ENCODE results near the gene ZC2HC1C. TPM values are rescaled to one million over a fixed set of nuclear protein-coding genes. Genes with fewer than 3 reads are reported as not detected.

The ZC2HC1C gene
- total and polyA plus RNA-seq, 9 of the 15 experiments (the other 6 are each of a cell fraction or from before 2014, with no cell fraction given), result 6.3 to 9.2 (median 7.7) TPM

DNA sequence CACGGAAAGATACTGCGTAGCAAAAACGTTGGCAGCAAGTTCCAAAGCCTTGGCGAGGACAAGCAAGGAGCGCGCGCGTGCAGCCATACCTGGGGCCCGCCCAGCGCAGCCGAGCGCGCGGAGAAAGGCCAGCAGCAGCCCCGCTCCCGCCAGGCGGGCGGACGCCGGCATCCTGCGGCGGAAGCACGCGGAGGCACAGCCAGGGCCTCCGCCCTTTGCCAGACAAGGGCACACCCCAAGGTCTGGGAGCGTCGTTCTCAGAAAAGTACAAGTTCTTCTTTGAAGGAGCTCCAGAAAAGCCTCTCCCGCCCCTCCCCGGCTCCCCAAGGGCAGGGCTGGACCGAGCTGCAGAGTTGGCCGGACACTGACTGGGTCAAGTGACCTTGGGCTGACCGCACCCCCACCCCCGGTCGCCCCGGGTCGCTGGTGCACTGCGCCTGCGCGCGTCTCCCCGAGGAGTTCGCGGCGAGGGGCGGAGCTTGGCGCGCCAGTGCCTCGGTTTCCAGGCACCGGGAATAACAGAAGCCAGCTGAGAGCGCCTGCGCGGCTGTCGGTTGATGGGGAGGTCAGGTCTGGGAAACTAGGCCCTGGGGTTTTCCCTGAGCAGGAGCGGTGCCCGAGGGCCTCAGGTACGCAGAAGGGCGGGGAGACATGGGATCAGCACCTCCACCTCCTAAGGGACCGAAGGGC is at the start of gene ZC2HC1C (continued):
- TF ChIP-seq, protein P1, sequence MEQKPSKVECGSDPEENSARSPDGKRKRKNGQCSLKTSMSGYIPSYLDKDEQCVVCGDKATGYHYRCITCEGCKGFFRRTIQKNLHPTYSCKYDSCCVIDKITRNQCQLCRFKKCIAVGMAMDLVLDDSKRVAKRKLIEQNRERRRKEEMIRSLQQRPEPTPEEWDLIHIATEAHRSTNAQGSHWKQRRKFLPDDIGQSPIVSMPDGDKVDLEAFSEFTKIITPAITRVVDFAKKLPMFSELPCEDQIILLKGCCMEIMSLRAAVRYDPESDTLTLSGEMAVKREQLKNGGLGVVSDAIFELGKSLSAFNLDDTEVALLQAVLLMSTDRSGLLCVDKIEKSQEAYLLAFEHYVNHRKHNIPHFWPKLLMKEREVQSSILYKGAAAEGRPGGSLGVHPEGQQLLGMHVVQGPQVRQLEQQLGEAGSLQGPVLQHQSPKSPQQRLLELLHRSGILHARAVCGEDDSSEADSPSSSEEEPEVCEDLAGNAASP (IDR thresholded peaks at IDR 0.05), result peak; percentile 65
- peak; percentile 99 for TF ChIP-seq NRF1 (conservative IDR thresholded peaks at IDR 0.05 in 1 of 2, IDR thresholded peaks at IDR 0.05 in 1 of 2)
- TF ChIP-seq PRPF4 (IDR thresholded peaks at IDR 0.05; ENCODE audit: insufficient read depth, low read depth, low read length, poor library complexity, severe bottlenecking), result no peak
- TF ChIP-seq ZNF12 (CRISPR knock-in tag; IDR thresholded peaks at IDR 0.05), result no peak
- TF ChIP-seq, protein P2, sequence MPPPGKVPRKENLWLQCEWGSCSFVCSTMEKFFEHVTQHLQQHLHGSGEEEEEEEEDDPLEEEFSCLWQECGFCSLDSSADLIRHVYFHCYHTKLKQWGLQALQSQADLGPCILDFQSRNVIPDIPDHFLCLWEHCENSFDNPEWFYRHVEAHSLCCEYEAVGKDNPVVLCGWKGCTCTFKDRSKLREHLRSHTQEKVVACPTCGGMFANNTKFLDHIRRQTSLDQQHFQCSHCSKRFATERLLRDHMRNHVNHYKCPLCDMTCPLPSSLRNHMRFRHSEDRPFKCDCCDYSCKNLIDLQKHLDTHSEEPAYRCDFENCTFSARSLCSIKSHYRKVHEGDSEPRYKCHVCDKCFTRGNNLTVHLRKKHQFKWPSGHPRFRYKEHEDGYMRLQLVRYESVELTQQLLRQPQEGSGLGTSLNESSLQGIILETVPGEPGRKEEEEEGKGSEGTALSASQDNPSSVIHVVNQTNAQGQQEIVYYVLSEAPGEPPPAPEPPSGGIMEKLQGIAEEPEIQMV (tag; conservative IDR thresholded peaks at IDR 0.05; ENCODE audit: low read depth), result no peak
- no peak for TF ChIP-seq BRCA1 (IDR thresholded peaks at IDR 0.05)
- no peak for TF ChIP-seq BRCA1 (CRISPR knock-in tag; IDR thresholded peaks at IDR 0.05)
- TF ChIP-seq, protein P3, sequence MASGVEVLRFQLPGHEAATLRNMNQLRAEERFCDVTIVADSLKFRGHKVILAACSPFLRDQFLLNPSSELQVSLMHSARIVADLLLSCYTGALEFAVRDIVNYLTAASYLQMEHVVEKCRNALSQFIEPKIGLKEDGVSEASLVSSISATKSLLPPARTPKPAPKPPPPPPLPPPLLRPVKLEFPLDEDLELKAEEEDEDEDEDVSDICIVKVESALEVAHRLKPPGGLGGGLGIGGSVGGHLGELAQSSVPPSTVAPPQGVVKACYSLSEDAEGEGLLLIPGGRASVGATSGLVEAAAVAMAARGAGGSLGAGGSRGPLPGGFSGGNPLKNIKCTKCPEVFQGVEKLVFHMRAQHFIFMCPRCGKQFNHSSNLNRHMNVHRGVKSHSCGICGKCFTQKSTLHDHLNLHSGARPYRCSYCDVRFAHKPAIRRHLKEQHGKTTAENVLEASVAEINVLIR (CRISPR knock-in tag; IDR thresholded peaks at IDR 0.05), result no peak
- TF ChIP-seq SAP30 (IDR thresholded peaks at IDR 0.05; ENCODE audit: borderline replicate concordance, insufficient read depth, low read depth, low read length, poor library complexity, severe bottlenecking), result peak; percentile 33
- no peak for TF ChIP-seq ZNF57 (CRISPR knock-in tag; IDR thresholded peaks at IDR 0.05)
- TF ChIP-seq, protein P4, sequence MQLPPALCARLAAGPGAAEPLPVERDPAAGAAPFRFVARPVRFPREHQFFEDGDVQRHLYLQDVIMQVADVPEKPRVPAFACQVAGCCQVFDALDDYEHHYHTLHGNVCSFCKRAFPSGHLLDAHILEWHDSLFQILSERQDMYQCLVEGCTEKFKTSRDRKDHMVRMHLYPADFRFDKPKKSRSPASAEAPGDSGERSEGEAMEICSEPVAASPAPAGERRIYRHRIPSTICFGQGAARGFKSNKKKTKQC (CRISPR knock-in tag; IDR thresholded peaks at IDR 0.05), result peak; percentile 57; the same call in 1 of the 2 replicates
- TF ChIP-seq, protein P5, sequence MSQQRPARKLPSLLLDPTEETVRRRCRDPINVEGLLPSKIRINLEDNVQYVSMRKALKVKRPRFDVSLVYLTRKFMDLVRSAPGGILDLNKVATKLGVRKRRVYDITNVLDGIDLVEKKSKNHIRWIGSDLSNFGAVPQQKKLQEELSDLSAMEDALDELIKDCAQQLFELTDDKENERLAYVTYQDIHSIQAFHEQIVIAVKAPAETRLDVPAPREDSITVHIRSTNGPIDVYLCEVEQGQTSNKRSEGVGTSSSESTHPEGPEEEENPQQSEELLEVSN (IDR thresholded peaks at IDR 0.05; ENCODE audit: borderline replicate concordance in 1 of 2, extremely low read depth in 1 of 2, insufficient read depth in 1 of 2, insufficient read length in 1 of 2, low read depth in 1 of 2, low read length in 1 of 2, poor library complexity in 1 of 2, severe bottlenecking in 1 of 2), result peak; percentile 92 to 99
- TF ChIP-seq NCOA6 (IDR thresholded peaks at IDR 0.05), result no peak
- no peak for TF ChIP-seq STAT5B (CRISPR knock-in tag; IDR thresholded peaks at IDR 0.05)
- TF ChIP-seq TRIM24 (IDR thresholded peaks at IDR 0.05), result no peak
- TF ChIP-seq XRCC4 (IDR thresholded peaks at IDR 0.05; ENCODE audit: extremely low read depth, insufficient read depth, insufficient read length), result no peak
- no peak for TF ChIP-seq KDM2B (CRISPR knock-in tag; IDR thresholded peaks at IDR 0.05)
- peak; percentile 84 to 87 for TF ChIP-seq MAZ (CRISPR knock-in tag; conservative IDR thresholded peaks at IDR 0.05 in 1 of 2, IDR thresholded peaks at IDR 0.05 in 1 of 2)
- no peak for TF ChIP-seq YBX1 (IDR thresholded peaks at IDR 0.05)
- peak; percentile 61; the same call in 1 of the 2 replicates for TF ChIP-seq PHF8 (IDR thresholded peaks at IDR 0.05; ENCODE audit: borderline replicate concordance, low read length)

Data from K562 (cell line).